ENCODE data around the gene HHIPL1.

Gene HHIPL1

GRCh38 chr14:99728981-99729451, 84.1 kb downstream of the HHIPL1 start:
- H3K27me3 ChIP-seq (ENCODE audit: low read length) = no peaks in the 10 kb centered on the region
- no peak overlapping the region for H3K9ac ChIP-seq (ENCODE audit: low read length)
- TF ChIP-seq EZH2phosphoT487 (conservative IDR thresholded peaks at IDR 0.05; ENCODE audit: low read length) = no peak
- no peak for TF ChIP-seq CTCF (IDR thresholded peaks at IDR 0.05; ENCODE audit: insufficient read depth, low read length, poor library complexity, severe bottlenecking)
- no peak overlapping the region for H3K4me3 ChIP-seq (ENCODE audit: insufficient read depth, low read length, poor library complexity, severe bottlenecking)
- no peak overlapping the region for H2AFZ ChIP-seq (ENCODE audit: low read depth, low read length, severe bottlenecking)
- H3K36me3 ChIP-seq (ENCODE audit: low read length) = no peaks in the 10 kb centered on the region
- H3K27ac ChIP-seq (ENCODE audit: low read depth, low read length) = no peak overlapping the region
- no peaks in the 10 kb centered on the region for H3K9me2 ChIP-seq (replicated peaks; ENCODE audit: insufficient read depth, low read length)
- H3K9me3 ChIP-seq (ENCODE audit: insufficient read depth, low read length) = no peaks in the 10 kb centered on the region
- H3F3A ChIP-seq (ENCODE audit: insufficient read depth) = no peaks in the 10 kb centered on the region
- no peak overlapping the region for H3K4me2 ChIP-seq (ENCODE audit: low read depth, low read length, poor library complexity, severe bottlenecking)
- no peaks in the 10 kb centered on the region for H4K20me1 ChIP-seq (ENCODE audit: low read depth, low read length)
- H3K79me2 ChIP-seq (ENCODE audit: insufficient read depth, low read length) = no peaks in the 10 kb centered on the region
